HEK293 (cell line): ENCODE data around the gene TCEAL6.
"Not testable (repeated sequence)": the region's sequence is repeated elsewhere in the genome, so short reads cannot be mapped to it uniquely, and the experiment has no call there.

Experiments
- CTCF ChIP-seq: fragments of 450-650 bp; formaldehyde crosslinking; IDR thresholded peaks from 2 replicates; pipeline ENCODE4 v1.5.1; 2016; ENCODE audit warnings: missing biosample characterization, missing genetic modification characterization
- KLF16 ChIP-seq: fragments of 450-650 bp; formaldehyde crosslinking; IDR thresholded peaks from 2 replicates; pipeline ENCODE4 v1.5.1; 2017; ENCODE audit warnings: missing biosample characterization, missing genetic modification characterization
- MYNN ChIP-seq: fragments of 450-650 bp; formaldehyde crosslinking; IDR thresholded peaks from 2 replicates; pipeline ENCODE4 v1.5.1; 2016; ENCODE audit warnings: missing biosample characterization, missing genetic modification characterization, borderline replicate concordance
- REPIN1 ChIP-seq: fragments of 450-650 bp; formaldehyde crosslinking; IDR thresholded peaks from 2 replicates; pipeline ENCODE4 v1.5.1; 2017; ENCODE audit warnings: missing biosample characterization, missing genetic modification characterization, low read depth
- REST ChIP-seq: fragments of 450-650 bp; formaldehyde crosslinking; IDR thresholded peaks from 2 replicates; pipeline ENCODE4 v1.5.1; 2016; ENCODE audit warnings: missing biosample characterization, missing genetic modification characterization
- YY1 ChIP-seq: fragments of 450-650 bp; formaldehyde crosslinking; IDR thresholded peaks from 2 replicates; pipeline ENCODE4 v1.5.1; 2018; ENCODE audit warnings: missing biosample characterization, missing genetic modification characterization
- ZBTB17 ChIP-seq: fragments of 450-650 bp; formaldehyde crosslinking; IDR thresholded peaks from 2 replicates; pipeline ENCODE4 v1.5.1; 2016; ENCODE audit warnings: missing biosample characterization, missing genetic modification characterization
- ZBTB49 ChIP-seq: fragments of 450-650 bp; formaldehyde crosslinking; IDR thresholded peaks from 2 replicates; pipeline ENCODE4 v1.5.1; 2016; ENCODE audit warnings: missing biosample characterization, missing genetic modification characterization, low read depth
- ZNF239 ChIP-seq: fragments of 450-650 bp; formaldehyde crosslinking; IDR thresholded peaks from 2 replicates; pipeline ENCODE4 v1.5.1; 2016; ENCODE audit warnings: missing biosample characterization, missing genetic modification characterization
- ZNF311 ChIP-seq: fragments of 450-650 bp; formaldehyde crosslinking; IDR thresholded peaks from 2 replicates; pipeline ENCODE4 v1.5.1; 2017; ENCODE audit warnings: missing biosample characterization, missing genetic modification characterization, borderline replicate concordance
- ZNF501 ChIP-seq: fragments of 450-650 bp; formaldehyde crosslinking; IDR thresholded peaks from 2 replicates; pipeline ENCODE4 v1.5.1; 2016; ENCODE audit warnings: missing biosample characterization, missing genetic modification characterization
- ZSCAN18 ChIP-seq: fragments of 450-650 bp; formaldehyde crosslinking; IDR thresholded peaks from 2 replicates; pipeline ENCODE4 v1.5.1; 2016; ENCODE audit warnings: missing biosample characterization, missing genetic modification characterization

- not testable (repeated sequence) for TF ChIP-seq CTCF (tag by site-specific recombination); ZNF311 (tag by site-specific recombination); ZSCAN18; MYNN (tag by site-specific recombination); KLF16; YY1 (tag by site-specific recombination); ZNF239 (tag by site-specific recombination); REST (tag by site-specific recombination); REPIN1 (tag by site-specific recombination); ZBTB49; ZBTB17 (tag by site-specific recombination); ZNF501
Observed at GRCh38 chrX:102125014-102125413, 17.3 kb downstream of the TCEAL6 start.
